Measurements from ENCODE around the gene HOXA4. TPM values are rescaled to one million over a fixed set of nuclear protein-coding genes. Genes with fewer than 3 reads are reported as not detected.

Gene HOXA4
- total RNA-seq (2014; rRNA removed; shearing (Covaris generic)) (not detected in 2 replicates), polyA plus RNA-seq (2016; fragmentation: Nextera tagmentation; extraction: Ambion mirVana) (not detected in 2 replicates)
- long read RNA-seq = 0 reads

- peaks cover 55% of the 10 kb centered on the region for H3F3A ChIP-seq (replicated peaks; ENCODE audit: low read depth)
- H3K79me2 ChIP-seq (replicated peaks; ENCODE audit: insufficient read depth) = no peaks in the 10 kb centered on the region
- Mint-ChIP-seq H3K4me1 (no peaks in the 10 kb centered on the region; the same call in 2 of the 3 replicates), H3K4me3 (peak within 1 kb of the TSS; percentile 53), H3K9me3 (no peaks in the 10 kb centered on the region; the same call in 2 of the 3 replicates), H3K27ac (no peak within 1 kb of the TSS), H3K36me3 (ENCODE audit: low read depth) (no peaks in the 10 kb centered on the region), H3K27me3 (ENCODE audit: insufficient read depth, low read depth, poor library complexity) (peaks cover 96% of the 10 kb centered on the region)
- ATAC-seq = peak; percentile 83
- H3K9me2 ChIP-seq (ENCODE audit: insufficient read depth) = no peaks in the 10 kb centered on the region
- peaks cover 100% of the 10 kb centered on the region for H3K27me3 ChIP-seq (ENCODE audit: insufficient read depth)
- peak; percentile 89 for TF ChIP-seq EZH2 (IDR thresholded peaks at IDR 0.05; ENCODE audit: low read depth, unreplicated experiment)
- peak; percentile 84 for TF ChIP-seq EZH2phosphoT487 (IDR thresholded peaks at IDR 0.05; ENCODE audit: unreplicated experiment)
- no peak for TF ChIP-seq ETS1 (IDR thresholded peaks at IDR 0.05)
- no peak for TF ChIP-seq ZNF331 (CRISPR knock-in tag; IDR thresholded peaks at IDR 0.05; ENCODE audit: low read depth)
- no peak for TF ChIP-seq CTCF (conservative IDR thresholded peaks at IDR 0.05; ENCODE audit: low read depth in 2 of 2)
- H3K4me3 ChIP-seq = peak within 1 kb of the TSS; percentile 62
- H3K27ac ChIP-seq (ENCODE audit: low read depth) = no peak within 1 kb of the TSS
- peak within 1 kb of the TSS; percentile 56; the same call in 1 of the 2 replicates for H2AFZ ChIP-seq
- H4K20me1 ChIP-seq (replicated peaks; ENCODE audit: insufficient read depth) = peaks cover 71% of the 10 kb centered on the region
- peaks cover 11% of the 10 kb centered on the region; the same call in 1 of the 2 replicates for H3K4me1 ChIP-seq (ENCODE audit: insufficient read depth)
- DNase-seq (ENCODE audit: low spot score) = peak; percentile 89
- H3K36me3 ChIP-seq (ENCODE audit: insufficient read depth) = no peaks in the 10 kb centered on the region
- H3K4me2 ChIP-seq = peak within 1 kb of the TSS; percentile 84
These were observed at the start of gene HOXA4 for GRCh38 chr7:27130540-27131389. Gene HOXA4, minus strand, starts transcription at chr7:27130757. Its CDS starts 24 bp downstream, at chr7:27130733.

- Histone ChIP-seq H3K4me1 (ENCODE audit: insufficient read depth) (peaks cover 40% of the 10 kb centered on the region), H3K36me3 (ENCODE audit: insufficient read depth) (no peaks in the 10 kb centered on the region), H3K27me3 (ENCODE audit: insufficient read depth) (peaks cover 100% of the 10 kb centered on the region), H3F3A (replicated peaks; ENCODE audit: low read depth) (peaks cover 39% of the 10 kb centered on the region), H2AFZ (no peak overlapping the region), H3K4me2 (peak overlapping the region; percentile 62), H3K9me2 (ENCODE audit: insufficient read depth) (no peaks in the 10 kb centered on the region), H4K20me1 (replicated peaks; ENCODE audit: insufficient read depth) (peaks cover 66% of the 10 kb centered on the region), H3K79me2 (replicated peaks; ENCODE audit: insufficient read depth) (no peaks in the 10 kb centered on the region), H3K4me3 (peak overlapping the region; percentile 36), H3K27ac (ENCODE audit: low read depth) (no peak overlapping the region)
- DNase-seq (ENCODE audit: low spot score) (peak; percentile 89), ATAC-seq (peak; percentile 58)
- H3K27me3 Mint-ChIP-seq (ENCODE audit: insufficient read depth, low read depth, poor library complexity) = peaks cover 100% of the 10 kb centered on the region
- peak overlapping the region; percentile 24 for H3K4me3 Mint-ChIP-seq
- H3K27ac Mint-ChIP-seq = no peak overlapping the region
- H3K36me3 Mint-ChIP-seq (ENCODE audit: low read depth) = no peaks in the 10 kb centered on the region
- peaks cover 7% of the 10 kb centered on the region; the same call in 1 of the 3 replicates for H3K9me3 Mint-ChIP-seq
- peaks cover 24% of the 10 kb centered on the region for H3K4me1 Mint-ChIP-seq
- TF ChIP-seq ETS1 (IDR thresholded peaks at IDR 0.05) (no peak), NANOG (IDR thresholded peaks at IDR 0.05; ENCODE audit: borderline replicate concordance) (no peak), ZNF114 (CRISPR knock-in tag; IDR thresholded peaks at IDR 0.05) (no peak), CTCF (conservative IDR thresholded peaks at IDR 0.05; ENCODE audit: low read depth in 2 of 2) (peak; percentile 79 to 93), EZH2 (IDR thresholded peaks at IDR 0.05; ENCODE audit: low read depth, unreplicated experiment) (peak; percentile 89), REST (IDR thresholded peaks at IDR 0.05; ENCODE audit: unreplicated experiment) (no peak), ZNF331 (CRISPR knock-in tag; IDR thresholded peaks at IDR 0.05; ENCODE audit: low read depth) (no peak)
These were observed 49.2 kb upstream of the HOXA4 start for GRCh38 chr7:27179503-27180430.

All from GM23338 (cell line).